ENCODE data around the gene MAD1L1.
A peak's percentile ranks its signal among the peaks of the same experiment; 100 is the strongest.
"Not testable (repeated sequence)": the region's sequence is repeated elsewhere in the genome, so short reads cannot be mapped to it uniquely, and the experiment has no call there.

The MAD1L1 gene

DNA sequence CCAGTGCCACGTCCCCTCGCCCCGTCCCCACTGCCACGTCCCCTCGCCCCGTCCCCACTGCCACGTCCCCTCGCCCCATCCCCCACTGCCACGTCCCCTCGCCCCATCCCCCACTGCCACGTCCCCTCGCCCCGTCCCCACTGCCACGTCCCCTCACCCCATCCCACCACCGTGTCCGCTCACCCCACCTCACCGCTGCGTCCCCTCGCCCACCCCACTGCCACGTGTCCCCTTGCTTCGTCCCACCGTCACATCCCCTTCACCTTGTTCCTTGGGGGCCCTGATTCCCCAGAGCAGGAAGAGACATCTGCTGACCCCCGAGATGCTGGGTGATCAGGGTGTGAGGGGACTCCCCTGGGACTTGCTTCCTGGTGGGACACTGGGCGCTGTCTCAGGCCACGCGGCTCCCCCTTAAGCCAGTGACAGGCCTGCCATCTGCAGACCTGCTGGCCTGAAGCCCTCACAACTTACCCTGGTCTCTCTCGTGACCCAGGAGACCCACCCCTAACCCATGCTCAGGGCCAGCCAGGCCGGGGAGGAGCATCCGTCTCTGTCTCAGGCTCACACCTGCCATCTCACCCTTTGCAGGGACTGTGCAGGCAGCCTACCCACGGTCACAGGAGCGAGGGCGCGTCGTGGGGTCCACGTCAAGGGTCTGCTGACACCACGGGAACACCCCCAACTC lies 302.2 kb downstream of the MAD1L1 start:
- DNase-seq, result no peak

DNA sequence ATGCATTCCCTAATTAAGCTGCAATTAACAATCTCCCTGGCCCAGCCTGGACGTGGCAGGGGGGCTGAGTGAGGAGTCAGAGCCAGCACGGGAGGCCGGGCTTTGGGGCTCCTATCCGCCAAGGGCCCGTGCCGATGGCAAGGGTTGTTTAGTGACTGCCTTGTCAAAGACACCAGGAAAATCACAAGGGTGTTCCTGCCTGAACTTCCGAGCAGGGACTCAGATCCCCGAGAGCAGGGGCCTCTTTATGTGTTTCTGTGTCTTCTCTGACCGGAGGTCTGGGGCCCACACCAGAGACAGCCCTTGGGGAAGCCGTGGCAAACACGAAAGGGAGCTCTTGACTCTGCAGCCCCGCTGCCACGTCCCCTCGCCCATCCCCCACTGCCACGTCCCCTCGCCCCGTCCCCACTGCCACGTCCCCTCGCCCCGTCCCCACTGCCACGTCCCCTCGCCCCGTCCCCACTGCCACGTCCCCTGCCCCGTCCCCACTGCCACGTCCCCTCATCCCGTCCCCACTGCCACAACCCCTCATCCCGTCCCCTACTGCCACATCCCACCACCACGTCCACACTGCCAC lies 303.3 kb downstream of the MAD1L1 start:
- DNase-seq, result not testable (repeated sequence)

DNA sequence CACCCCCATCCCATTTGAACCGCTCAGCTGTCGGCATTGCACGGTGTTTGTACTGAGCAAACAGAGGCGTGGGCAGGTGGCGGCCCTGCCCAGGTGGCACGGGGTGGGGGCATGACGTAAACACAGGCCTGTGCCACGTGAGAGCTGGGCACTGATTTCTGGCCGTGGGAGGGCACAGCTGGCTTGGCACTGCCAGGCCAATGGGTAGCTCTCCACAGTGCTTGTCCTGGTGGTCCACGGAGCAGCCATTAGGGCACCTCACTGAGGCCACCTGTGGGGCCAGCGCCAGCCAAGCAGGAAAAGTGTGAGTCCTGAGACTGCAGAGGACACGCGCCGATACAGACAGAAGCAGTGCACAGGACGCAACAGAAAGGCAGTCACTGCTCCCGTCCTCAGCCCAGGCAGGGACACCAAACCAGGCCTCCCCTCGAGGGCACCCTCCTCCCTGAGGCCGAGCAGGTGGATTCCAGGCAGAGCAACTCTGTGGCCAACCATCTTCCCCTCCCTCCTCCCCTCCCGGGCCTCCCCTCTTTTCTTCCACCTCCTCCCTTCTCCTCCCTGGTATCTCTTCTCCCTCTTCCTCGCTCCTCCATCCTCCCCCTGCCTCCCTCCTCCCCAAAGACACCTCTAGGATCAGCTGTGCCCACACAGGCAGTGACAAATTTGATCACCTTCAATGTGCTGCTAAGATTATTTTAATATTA lies 303.9 kb downstream of the MAD1L1 start:
- no peak for DNase-seq

DNA sequence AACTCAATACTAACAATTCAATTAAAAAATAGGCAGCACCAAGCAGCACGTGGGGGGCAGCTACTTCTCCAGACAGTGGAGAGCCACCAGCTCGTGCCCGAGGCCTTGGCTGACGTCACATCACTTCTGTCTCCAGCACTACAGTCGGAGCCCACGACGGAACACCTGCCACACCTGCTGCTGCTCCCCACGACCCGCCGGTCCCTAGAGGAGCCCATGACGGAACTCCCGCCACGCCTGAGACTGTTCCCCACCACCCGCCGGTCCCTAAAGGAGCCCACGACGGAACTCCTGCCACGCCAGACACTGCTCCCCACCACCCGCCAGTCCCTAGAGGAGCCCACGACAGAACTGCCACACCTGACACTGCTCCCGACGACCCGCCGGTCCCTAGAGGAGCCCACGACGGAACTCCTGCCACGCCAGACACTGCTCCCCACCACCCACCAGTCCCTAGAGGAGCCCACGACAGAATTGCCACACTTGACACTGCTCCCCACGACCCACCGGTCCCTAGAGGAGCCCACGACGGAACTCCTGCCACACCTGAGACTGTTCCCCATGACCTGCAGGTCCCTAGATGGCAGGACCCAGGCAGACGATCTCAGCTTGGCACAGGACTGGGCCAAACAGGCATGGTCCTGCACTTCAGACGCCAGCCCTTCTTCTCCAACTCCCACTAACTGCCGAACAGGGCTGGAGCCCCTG lies 304.7 kb downstream of the MAD1L1 start:
- DNase-seq, result no peak

DNA sequence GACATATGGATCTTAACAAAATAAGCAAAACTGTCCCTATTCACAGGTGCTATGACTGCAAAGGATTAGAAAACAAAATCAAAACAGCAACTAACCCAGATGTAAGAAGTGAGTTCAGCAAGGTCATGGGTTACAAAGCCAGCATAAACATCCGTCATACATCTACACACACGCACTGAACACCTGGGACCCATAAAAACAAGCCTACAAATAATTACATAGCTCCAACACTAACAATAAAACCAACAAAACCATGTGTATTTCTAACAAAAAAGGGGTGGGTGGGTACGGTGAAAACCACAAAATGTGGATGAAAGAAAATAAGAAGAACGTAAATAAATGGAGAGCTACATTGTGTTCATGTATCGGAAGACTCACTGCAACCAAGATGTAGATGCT lies 305.8 kb downstream of the MAD1L1 start:
- DNase-seq, result no peak

DNA sequence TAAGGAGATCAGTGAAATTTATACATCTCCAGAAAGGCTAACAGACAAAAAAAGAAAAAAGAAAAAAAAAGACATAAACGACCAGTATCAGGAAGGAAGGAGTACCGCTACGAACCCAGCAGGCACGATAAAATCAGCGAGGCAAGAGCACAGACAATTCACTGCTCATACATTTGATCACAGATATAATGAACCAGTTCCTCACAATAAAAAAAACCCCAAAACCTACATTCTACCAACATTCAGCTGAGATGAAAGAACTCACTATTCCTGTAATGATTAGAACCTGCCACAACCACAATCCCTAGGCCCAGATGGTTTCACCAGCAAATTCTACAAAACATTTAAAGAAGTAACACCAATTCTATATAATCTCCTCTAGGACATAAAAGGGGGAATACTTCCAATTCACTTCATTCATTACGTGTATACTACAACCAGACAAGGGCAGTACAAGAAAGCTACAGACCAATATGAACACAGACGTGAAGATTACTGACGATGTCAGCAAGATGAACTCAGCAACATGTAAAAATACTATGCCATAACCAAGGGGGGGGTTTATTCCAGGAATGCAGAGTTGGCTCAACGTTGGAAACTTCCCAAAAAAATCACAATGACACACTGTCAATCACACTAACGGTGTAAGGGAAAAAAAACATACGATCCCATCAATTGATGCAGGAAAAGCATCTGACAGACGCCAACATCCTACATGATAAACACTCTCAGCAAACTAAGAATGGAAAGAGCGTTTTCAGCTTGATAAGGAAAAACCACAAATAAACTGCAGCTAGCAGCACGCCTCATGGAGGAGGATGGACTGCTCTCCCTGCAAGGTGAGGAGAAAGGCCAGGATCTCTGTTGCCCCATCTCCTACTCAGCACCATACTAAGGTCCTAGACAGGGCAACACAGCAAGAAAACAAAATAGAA lies 306.5 kb downstream of the MAD1L1 start:
- DNase-seq, result peak; percentile 49

DNA sequence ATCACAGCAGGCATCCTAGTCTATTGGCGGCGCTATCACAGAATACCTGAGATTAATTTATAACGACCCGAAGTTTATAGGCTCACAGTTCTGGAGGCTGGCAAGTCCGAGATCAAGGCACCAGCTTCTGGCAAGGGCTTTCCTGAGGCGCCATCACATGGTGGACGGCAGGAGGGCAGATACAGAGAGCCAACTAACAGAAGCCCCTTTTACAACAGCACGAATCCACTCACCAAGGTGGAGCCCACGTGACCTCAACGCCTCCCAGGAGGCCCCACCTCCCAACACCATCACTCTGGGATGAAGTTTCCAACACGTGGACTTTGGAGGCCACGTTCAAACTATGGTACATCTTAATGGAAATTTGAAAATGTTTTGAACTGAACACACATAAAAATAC lies 307.4 kb downstream of the MAD1L1 start:
- no peak for DNase-seq

DNA sequence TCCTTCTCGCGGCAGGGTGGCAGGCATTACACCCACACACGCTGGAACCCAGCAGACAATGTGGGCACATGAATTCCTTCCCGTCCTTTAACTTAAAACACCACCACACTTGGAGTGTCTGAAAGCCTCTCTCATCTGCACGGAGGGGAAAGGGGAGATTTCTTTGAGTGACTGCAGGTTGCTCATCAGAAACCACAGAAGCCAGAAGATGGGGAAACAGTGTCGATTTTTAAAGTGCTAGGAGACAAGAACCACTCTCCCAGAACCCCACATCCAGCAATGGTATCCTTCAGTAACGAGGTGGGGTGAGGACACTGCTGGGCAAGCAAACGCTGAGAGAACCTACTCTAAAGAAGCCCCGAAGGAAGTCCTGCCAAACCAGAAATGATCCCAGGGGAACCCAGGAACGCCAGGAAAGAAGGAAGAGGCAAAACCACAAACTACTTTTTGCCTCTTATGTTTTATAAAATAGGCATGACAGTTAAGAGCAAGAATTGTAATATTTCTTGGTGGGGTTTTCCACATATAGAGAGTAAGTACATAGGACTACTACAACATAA lies 308.4 kb downstream of the MAD1L1 start:
- no peak for DNase-seq

DNA sequence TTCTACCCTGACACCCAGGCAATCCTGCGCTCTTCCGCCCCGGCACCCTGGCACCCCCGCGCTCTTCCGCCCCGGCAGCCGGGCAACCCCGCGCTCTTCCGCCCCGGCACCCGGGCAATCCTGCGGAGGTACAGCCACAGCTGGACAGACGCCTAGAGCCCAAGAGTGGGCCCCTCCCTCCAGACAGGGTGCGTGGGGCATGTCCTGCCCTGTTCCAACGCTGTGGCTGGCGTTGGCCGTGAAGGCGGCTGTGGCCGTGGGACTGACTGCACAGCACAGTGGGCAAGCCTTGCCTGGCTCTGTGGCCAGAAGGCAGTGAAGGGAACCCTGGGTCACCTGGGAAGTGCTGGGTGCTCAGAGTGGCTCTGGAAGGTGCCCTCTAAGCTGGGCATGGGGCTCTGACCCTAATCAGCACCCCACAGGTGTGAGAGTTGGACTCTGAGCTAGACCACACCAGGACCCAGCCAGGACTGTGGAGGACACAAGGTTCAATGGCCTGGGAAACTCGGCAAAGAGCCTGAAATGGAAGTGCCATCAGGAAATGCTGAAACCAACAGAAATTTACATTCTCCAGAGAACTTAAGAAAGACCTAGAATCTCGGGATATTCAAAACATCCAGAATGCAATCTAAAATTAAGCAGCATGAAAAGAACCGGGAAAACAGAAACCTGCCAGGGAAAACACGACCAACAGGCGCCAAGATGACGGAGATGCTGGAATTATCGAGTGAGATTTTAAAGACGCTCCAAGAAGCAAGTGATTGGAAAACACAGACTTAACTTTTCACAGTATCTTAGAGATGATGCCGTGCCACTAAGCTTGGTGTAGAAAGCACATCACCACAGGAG lies 309.1 kb downstream of the MAD1L1 start:
- DNase-seq, result no peak

DNA sequence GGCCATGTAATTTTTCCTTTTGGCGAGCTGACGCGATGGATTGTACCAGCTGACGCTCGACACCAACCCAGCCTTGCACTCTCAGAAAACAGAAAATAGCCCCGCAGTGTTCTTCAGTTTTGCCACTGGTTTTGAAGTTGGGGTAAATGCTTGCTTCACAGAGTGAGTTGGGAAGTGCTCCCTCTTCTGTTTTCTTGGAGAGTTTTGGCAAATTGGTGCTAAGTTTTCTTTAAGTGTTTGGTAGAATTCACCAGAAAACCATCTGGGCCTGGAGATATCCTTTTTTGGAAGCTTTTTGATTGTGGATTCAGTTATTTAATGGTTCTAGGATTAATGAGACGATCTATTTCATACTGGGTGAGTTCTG lies 309.9 kb downstream of the MAD1L1 start:
- DNase-seq, result no peak

DNA sequence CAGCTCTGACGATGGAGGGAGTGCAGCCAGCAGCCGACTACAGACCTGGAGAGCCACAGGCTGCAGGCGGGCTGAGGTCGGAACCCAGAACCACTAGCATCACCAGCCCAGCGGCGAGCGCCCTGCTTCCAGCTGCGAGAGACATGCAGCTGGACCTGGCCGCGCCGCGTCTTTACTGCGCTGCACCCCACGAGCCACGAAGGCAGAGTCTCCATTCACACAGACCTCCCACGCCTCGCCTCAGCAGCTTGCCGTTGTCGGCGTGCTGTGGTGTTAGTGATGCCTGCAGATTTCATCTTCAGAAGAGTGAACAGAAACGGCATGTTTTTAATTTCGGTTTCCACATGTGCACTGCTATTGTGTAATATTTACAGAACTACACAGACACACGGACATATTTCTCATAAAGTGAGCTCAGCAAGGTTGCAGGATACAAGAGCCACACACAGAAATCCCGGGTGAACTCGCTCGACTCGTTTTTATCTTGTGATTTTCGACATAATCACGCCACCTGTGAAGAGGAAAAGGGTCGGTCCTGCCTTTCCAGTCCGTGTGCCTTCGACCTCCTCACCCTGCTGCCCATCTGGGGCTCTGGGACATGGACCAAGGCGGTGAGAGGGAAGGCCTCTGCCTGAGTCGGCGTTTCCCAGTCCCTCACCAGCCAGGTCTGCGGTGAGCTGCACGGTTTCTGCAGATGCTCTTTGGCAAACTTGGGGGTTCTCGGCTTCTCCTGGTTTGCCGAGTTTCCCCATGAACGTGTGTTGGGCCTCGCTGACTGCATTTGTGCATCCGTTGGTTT lies 310.5 kb downstream of the MAD1L1 start:
- DNase-seq, result peak; percentile 56

DNA sequence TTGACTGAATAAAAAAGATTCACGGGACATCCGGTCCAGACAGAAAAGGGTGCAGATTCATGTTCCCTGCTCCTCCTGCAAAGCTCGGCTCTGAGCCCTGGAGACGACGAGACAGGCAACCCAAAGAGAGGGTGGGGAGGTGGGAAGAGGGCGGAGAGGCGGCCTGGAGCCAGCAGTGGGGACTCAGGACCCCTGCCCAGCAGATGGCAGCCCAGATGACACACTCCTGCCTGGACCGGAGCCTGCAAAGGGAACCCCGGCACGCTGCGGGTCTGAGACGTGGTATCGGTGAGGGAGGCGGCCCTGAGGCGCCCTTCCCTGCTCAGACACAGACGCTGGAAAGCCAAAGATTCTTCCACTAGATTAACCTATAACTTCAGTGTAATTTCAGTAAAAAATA lies 311.9 kb downstream of the MAD1L1 start:
- no peak for DNase-seq

DNA sequence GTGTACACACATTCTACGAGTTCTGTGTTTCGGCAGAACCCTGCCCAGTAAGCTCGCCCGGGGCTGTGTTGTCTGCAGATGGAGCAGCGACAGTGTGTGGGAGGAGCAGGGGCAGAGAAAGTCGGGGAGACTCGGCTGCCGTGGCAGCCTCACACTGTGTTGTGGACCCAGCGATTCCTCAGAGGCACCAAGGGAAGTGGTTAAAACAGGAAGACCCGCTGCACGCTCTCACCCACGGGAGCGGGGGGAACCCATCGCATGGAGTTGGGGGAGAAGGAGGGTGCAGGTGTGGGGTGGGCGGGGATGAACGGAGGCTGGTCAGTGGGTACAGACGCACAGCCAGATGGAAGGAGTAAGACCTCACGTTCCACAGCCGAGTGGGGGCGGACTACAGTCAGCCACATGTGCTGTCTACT lies 312.5 kb downstream of the MAD1L1 start:
- DNase-seq, result peak; percentile 35

DNA sequence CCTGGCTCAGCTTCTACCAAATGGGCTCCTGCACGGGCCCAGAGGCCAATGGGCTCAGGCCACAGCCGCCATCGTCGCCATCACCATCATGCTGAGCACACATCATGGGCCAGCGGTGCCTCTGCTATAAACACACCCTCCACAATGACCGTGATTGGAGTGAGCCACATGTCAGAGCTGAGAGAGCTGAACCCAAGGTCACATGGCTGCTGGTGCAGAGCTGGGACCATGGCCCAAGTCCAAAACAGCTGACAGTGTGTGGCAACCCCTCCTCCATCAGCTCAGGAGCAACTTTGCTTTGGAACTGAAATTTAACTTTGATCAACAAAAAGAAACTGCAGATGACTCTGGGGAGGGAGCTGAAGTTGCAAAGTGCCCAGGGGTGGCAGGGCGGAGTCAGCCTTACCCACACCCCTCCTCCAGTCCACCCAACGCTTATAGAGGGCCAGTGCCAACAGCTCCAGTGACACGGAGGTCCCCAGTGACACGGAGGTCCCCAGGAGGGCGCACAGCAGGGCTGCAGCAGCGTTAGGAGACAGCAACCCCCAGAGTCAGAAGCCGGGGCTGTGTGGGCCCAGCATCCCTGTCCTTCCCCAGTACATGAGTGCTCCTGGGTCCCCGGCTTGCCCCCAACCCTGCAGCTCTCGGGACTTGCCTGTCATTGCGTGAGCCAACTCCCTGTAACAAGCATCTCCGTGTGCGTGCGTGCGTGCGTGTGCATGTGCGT lies 313.0 kb downstream of the MAD1L1 start:
- DNase-seq, result no peak

DNA sequence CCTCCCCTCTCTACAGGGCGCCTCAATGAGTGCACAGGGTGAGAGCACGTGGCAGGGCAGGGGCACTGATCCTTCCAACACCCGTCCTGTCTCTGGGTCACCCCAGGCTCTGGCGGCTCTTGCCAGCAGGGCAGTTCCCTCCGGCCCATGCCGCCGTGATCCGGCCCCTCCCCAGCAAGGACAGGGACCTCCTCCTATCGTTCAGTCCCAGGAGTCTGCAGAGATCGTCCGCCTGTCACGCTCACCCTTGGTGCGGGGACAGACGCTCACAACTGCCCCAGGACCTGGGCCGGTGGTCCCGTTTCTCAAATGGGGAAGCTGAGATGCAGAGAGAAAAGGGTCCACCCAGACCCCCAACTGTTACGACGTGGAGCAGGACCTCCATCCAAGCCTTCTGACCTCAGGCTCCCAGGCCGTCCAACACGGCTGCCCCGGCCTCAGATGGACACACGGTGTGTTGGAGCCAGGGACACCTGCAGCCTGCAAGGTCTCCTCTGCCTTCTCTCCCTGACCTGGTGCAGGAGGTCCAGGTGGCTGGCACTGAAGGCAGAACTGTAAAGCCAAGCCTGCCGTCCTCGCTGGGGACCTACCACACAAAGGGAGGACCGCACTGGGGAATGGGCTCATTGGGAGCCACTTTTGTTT lies 313.7 kb downstream of the MAD1L1 start:
- DNase-seq, result no peak

DNA sequence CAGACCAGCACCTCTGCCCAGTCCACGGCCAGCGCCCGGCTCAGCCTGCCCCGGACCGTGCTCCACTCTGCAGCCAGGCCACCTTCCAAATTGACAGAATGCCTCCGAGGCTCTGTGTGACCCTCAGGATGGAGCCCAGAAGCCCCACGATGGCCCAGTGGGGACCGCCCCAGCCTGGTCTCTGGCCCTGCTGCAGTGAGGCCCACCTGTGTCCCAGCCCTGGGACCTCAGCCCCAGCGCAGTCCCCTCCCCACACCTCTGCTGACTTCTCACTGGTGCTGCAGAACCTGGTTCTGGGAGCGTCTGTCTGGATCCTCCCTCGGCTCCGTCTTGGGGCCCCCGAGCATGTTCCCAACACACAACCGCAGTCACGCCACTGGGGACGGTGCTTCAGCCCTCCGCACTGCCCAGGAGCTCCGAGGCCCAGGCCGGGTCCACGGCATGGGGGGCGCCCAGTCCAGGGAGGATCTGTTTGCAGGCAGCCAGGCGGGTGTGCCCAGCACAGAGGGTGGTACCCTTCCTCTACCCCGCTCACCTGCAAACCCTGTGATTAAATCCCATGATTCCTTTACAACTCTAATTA lies 314.6 kb downstream of the MAD1L1 start:
- DNase-seq, result no peak

DNA sequence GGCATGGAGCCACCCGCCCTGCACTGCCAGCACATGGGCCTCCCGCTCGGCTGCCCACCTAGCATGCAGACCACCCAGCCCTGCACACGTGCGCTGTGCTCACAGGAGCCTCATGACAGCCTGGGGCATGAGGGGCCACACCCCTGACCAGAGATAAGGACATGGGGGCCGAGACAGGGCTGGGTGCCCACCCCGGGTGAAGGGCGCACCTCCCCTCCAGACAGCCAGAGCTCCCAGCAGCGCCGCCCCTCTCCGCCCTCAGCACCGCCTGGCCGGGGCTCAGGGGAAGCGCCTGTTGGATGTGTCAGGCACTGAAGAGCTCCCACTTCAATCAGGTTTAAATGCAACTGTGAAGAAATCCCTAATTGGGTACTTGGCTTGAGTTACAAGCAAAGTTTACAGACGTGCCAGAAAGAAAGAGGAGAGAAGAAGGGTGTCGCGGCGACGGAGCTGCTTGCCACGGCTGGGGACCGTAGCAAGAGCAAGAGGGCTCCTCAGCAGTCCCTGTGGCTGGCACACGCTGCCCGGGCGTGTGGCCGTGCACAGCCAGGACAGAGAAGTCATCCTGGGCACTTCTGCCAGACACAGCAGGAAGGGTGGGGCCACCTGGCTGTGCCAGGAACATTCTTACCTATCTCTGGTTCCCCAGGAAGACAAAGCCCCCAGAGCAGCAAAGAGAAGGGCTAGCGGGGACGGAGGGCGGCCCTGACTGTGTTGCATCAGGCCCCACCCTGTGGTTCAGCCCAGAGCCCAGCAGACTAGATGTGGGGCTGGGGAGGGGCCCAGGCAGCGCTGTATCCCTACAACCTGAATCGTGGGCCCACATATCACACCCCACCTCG lies 315.3 kb downstream of the MAD1L1 start:
- no peak for DNase-seq

DNA sequence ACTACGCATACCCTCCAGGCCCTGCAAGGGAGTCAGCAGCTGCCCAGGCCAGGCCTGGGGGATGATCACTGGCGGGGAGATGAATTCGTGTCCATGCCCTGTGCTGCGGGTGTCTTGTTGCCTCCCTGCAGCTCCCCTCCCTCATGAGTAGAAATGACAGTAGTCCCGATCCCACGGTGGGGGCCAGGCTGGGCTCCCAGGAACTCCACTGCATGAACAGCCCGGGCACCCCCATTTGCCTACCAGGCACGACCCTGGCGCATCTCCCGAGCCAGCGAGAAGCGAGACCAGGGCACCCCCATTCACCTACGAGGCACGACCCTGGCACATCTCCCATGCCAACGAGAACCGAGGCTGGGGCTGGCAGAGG lies 316.2 kb downstream of the MAD1L1 start:
- no peak for DNase-seq

Data from activated CD4-positive, alpha-beta T cell treated with anti-CD3 and anti-CD28 coated beads, Interleukin-2, Interleukin-6, amounts not matched to agents 100 ng/mL and 50 ng/mL, durations not matched to agents 16 hours and 8 hours (primary cell).